Keratinocyte (primary cell): ENCODE measurements around the gene NFYC.

ENCODE experiments used
- EZH2 ChIP-seq: IDR thresholded peaks from one replicate; pipeline ENCODE4 v1.6.1; 2012; ENCODE audit warnings: inconsistent platforms, mild to moderate bottlenecking, low read length, moderate library complexity
- TF ChIP-seq, protein P1 (sequence below), 3 experiments: IDR thresholded peaks in 1 of 3; conservative IDR thresholded peaks in 1 of 3; optimal IDR thresholded peaks in 1 of 3; 2 replicates in 2 of 3; 3 replicates in 1 of 3; pipeline versions ENCODE3 to v1.5.1; 2011; ENCODE audit warnings: low read length in 3 of 3, mild to moderate bottlenecking in 3 of 3, moderate library complexity in 2 of 3, control low read depth in 1 of 3, inconsistent platforms in 1 of 3; ENCODE audit not compliant: insufficient read depth in 2 of 3; ENCODE audit errors: extremely low read depth in 1 of 3

DNA sequence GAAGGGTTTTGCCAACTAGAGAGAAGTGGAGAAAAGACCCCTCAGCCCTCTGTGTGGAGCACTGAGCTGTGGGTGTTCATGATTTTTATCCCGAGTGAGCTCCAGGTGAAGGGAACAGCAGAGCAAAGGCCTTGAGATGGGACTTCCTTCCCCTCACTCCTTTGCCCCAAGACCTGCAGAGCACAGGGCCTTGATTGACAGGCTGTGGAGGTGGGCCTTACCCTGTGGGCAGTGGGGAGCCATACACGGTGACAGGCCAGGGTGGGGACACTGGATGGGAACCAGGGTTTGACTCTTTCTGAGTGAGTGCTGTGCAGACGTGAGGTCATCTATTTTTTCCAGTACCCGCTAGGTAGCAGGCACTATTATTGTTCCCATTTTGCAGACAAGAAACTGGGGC, 102.5 kb downstream of the NFYC start:
- TF ChIP-seq, protein P1, sequence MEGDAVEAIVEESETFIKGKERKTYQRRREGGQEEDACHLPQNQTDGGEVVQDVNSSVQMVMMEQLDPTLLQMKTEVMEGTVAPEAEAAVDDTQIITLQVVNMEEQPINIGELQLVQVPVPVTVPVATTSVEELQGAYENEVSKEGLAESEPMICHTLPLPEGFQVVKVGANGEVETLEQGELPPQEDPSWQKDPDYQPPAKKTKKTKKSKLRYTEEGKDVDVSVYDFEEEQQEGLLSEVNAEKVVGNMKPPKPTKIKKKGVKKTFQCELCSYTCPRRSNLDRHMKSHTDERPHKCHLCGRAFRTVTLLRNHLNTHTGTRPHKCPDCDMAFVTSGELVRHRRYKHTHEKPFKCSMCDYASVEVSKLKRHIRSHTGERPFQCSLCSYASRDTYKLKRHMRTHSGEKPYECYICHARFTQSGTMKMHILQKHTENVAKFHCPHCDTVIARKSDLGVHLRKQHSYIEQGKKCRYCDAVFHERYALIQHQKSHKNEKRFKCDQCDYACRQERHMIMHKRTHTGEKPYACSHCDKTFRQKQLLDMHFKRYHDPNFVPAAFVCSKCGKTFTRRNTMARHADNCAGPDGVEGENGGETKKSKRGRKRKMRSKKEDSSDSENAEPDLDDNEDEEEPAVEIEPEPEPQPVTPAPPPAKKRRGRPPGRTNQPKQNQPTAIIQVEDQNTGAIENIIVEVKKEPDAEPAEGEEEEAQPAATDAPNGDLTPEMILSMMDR (optimal IDR thresholded peaks at IDR 0.05 in 1 of 3, IDR thresholded peaks at IDR 0.05 in 1 of 3, conservative IDR thresholded peaks at IDR 0.05 in 1 of 3; ENCODE audit: extremely low read depth in 1 of 3, insufficient read depth in 2 of 3, low read length in 3 of 3), result no peak
- TF ChIP-seq EZH2, result no peak
